ENCODE measurements around the gene ATXN7L2. TPM values are rescaled to one million over a fixed set of nuclear protein-coding genes. Genes with fewer than 3 reads are reported as not detected.

The ATXN7L2 gene
- total RNA-seq, 1 donor from 2014 or later: 4.9 TPM

DNA sequence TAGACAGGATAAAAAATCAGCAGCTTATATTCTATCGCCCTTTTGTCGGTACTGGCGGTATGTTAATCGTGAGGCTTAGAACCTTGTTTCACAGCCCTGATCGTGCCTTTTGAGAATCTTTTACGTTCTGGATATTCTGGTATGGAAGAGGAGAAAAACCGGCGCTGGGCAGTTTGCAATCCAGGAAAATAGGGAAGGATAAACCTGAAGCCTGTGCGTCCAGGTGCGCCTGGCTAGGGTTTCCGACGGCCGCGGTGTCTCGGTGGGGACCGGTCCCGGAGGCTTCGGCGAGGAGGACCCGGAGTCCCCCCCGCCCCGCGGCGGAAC lies 17.6 kb upstream of the ATXN7L2 start:
- intact Hi-C loops (cut with DNase I): no loop called here
- TF ChIP-seq POLR2A (IDR thresholded peaks at IDR 0.05): no peak
- Histone ChIP-seq H3K4me1 (peaks cover 28% of the 10 kb centered on the region), H3K9me3 (no peaks in the 10 kb centered on the region), H3K27ac (peak overlapping the region; percentile 64), H3K27me3 (no peaks in the 10 kb centered on the region), H3K4me3 (peak overlapping the region; percentile 53 to 55), H3K36me3 (no peaks in the 10 kb centered on the region)
- DNase-seq (ENCODE audit: extremely low spot score in 2 of 2): no peak

DNA sequence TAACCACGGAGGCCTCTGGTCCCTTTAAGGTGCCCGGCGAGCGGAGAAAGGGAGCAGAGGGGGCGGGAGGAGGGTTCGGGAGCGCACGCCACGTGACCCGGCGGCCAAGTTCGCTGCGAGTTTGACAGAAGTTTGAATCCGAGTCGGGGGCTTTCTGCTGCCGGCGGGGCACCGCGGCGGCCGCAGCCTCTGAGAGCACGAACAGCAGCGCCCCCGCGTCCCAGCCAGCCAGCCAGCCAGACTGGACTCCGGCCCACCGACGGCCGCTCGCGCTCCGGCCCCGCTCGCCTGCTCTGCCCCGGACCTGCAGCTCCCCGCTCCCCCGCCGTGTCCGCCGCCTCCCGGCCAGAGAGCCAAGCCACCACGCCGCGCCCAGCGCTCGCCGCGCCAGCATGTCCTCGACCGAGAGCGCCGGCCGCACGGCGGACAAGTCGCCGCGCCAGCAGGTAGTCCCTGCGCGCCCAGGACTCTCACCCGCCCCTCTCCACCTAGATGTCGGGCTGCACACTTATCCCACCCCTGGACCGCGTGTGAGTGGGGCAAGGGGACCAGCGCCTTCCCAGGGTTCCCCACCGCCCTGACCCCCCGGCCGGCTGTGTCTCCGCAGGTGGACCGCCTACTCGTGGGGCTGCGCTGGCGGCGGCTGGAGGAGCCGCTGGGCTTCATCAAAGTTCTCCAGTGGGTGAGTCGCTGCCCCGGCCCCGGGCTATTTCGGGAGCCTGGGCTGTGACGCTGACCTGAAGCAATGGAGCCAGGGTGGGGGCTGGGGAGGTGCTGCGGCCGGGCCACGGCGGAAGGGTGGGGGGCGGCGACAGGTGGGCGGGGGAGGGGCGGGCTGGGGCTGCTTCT lies 17.0 kb upstream of the ATXN7L2 start, which contains the start of gene SYPL2:
SYPL2 (plus strand) TSS at position 95 of the 849 bp plus-strand sequence; CDS start at position 393, 298 bp downstream.
- no peaks in the 10 kb centered on the region for H3K27me3 ChIP-seq
- H3K9me3 ChIP-seq: no peaks in the 10 kb centered on the region
- TF ChIP-seq POLR2A (IDR thresholded peaks at IDR 0.05) (no peak), POLR2AphosphoS5 (IDR thresholded peaks at IDR 0.05; ENCODE audit: insufficient read depth in 1 of 2, low read depth in 1 of 2) (no peak), CTCF (IDR thresholded peaks at IDR 0.05) (no peak)
- peaks cover 28% of the 10 kb centered on the region for H3K4me1 ChIP-seq
- H3K4me3 ChIP-seq: peak within 1 kb of the TSS; percentile 53 to 55
- intact Hi-C loops (cut with DNase I): no loop called here
- no peaks in the 10 kb centered on the region for H3K36me3 ChIP-seq
- no peak for DNase-seq (ENCODE audit: extremely low spot score in 2 of 2)
- H3K27ac ChIP-seq: peak within 1 kb of the TSS; percentile 64

GRCh38 chr1:109467301-109467777 lies 16.4 kb upstream of the ATXN7L2 start:
- no peak for TF ChIP-seq POLR2A (IDR thresholded peaks at IDR 0.05)
- no peak for TF ChIP-seq CTCF (IDR thresholded peaks at IDR 0.05)
- no peak for TF ChIP-seq POLR2AphosphoS5 (IDR thresholded peaks at IDR 0.05; ENCODE audit: insufficient read depth in 1 of 2, low read depth in 1 of 2)
- Histone ChIP-seq H3K4me3 (peak overlapping the region; percentile 53 to 55), H3K9me3 (no peaks in the 10 kb centered on the region), H3K36me3 (no peaks in the 10 kb centered on the region), H3K27me3 (no peaks in the 10 kb centered on the region), H3K27ac (peak overlapping the region; percentile 64), H3K4me1 (peaks cover 28% of the 10 kb centered on the region)
- peak in 1 of 2 donors; percentile 71 for DNase-seq (ENCODE audit: extremely low spot score in 2 of 2)
- intact Hi-C loops (cut with DNase I): no loop called here

GRCh38 chr1:109468061-109468460 lies 15.6 kb upstream of the ATXN7L2 start:
- no peaks in the 10 kb centered on the region for H3K27me3 ChIP-seq
- intact Hi-C loops (cut with DNase I): no loop called here
- no peaks in the 10 kb centered on the region for H3K9me3 ChIP-seq
- H3K4me1 ChIP-seq: peaks cover 28% of the 10 kb centered on the region
- H3K27ac ChIP-seq: no peak overlapping the region
- TF ChIP-seq CTCF (IDR thresholded peaks at IDR 0.05) (no peak), POLR2A (IDR thresholded peaks at IDR 0.05) (no peak), POLR2AphosphoS5 (IDR thresholded peaks at IDR 0.05; ENCODE audit: insufficient read depth in 1 of 2, low read depth in 1 of 2) (no peak)
- no peak overlapping the region for H3K4me3 ChIP-seq
- no peaks in the 10 kb centered on the region for H3K36me3 ChIP-seq
- no peak for DNase-seq (ENCODE audit: extremely low spot score in 2 of 2)

- DNase-seq (ENCODE audit: extremely low spot score in 2 of 2): no peak
- TF ChIP-seq POLR2A (IDR thresholded peaks at IDR 0.05) (no peak), POLR2AphosphoS5 (IDR thresholded peaks at IDR 0.05; ENCODE audit: insufficient read depth in 1 of 2, low read depth in 1 of 2) (no peak), CTCF (IDR thresholded peaks at IDR 0.05) (no peak)
- Histone ChIP-seq H3K27me3 (no peaks in the 10 kb centered on the region), H3K9me3 (no peaks in the 10 kb centered on the region), H3K4me1 (peaks cover 28% of the 10 kb centered on the region), H3K27ac (no peak overlapping the region), H3K4me3 (no peak overlapping the region), H3K36me3 (no peaks in the 10 kb centered on the region)
- intact Hi-C loops (cut with DNase I): no loop called here
These were observed 14.8 kb upstream of the ATXN7L2 start for GRCh38 chr1:109468903-109469302.
